ENCODE measurements around the gene PI4KA.
"Not testable (repeated sequence)": the region's sequence is repeated elsewhere in the genome, so short reads cannot be mapped to it uniquely, and the experiment has no call there.

Gene PI4KA

GRCh38 chr22:20844055-20845037 lies 14.3 kb downstream of the PI4KA start:
- no peak for DNase-seq

GRCh38 chr22:20843501-20843900 lies 15.1 kb downstream of the PI4KA start:
- no peak for DNase-seq

- DNase-seq = no peak
Measured at GRCh38 chr22:20840646-20841371, 17.8 kb downstream of the PI4KA start.

GRCh38 chr22:20839837-20840645 lies 18.6 kb downstream of the PI4KA start:
- no peak for DNase-seq

- DNase-seq = not testable (repeated sequence)
Measured at GRCh38 chr22:20839354-20839753, 19.3 kb downstream of the PI4KA start.

GRCh38 chr22:20836987-20837823 lies 21.4 kb downstream of the PI4KA start:
- no peak for DNase-seq

- no peak for DNase-seq
Measured at GRCh38 chr22:20834725-20835124, 23.9 kb downstream of the PI4KA start.

GRCh38 chr22:20834206-20834605 lies 24.4 kb downstream of the PI4KA start:
- no peak for DNase-seq

- no peak for DNase-seq
Measured at GRCh38 chr22:20833225-20833665, 25.4 kb downstream of the PI4KA start.

GRCh38 chr22:20829491-20830134 lies 29.0 kb downstream of the PI4KA start:
- no peak for DNase-seq

- not testable (repeated sequence) for DNase-seq
Measured at GRCh38 chr22:20826373-20827152, 32.0 kb downstream of the PI4KA start.

GRCh38 chr22:20825624-20826023 lies 33.0 kb downstream of the PI4KA start:
- no peak for DNase-seq

GRCh38 chr22:20825216-20825615 lies 33.4 kb downstream of the PI4KA start:
- DNase-seq = not testable (repeated sequence)

GRCh38 chr22:20823264-20823663 lies 35.3 kb downstream of the PI4KA start:
- DNase-seq = no peak

GRCh38 chr22:20822240-20822639 lies 36.4 kb downstream of the PI4KA start:
- DNase-seq = no peak

- not testable (repeated sequence) for DNase-seq
Measured at GRCh38 chr22:20821717-20822239, 36.8 kb downstream of the PI4KA start.

- no peak for DNase-seq
Measured at GRCh38 chr22:20819471-20819870, 39.1 kb downstream of the PI4KA start.

GRCh38 chr22:20818471-20818870 lies 40.1 kb downstream of the PI4KA start:
- DNase-seq = no peak

- DNase-seq = no peak
Measured at GRCh38 chr22:20816559-20816958, 42.1 kb downstream of the PI4KA start.

- DNase-seq = no peak
Measured at GRCh38 chr22:20815477-20816050, 43.0 kb downstream of the PI4KA start.
